ENCODE results near the gene SNRK.

The SNRK gene

DNA sequence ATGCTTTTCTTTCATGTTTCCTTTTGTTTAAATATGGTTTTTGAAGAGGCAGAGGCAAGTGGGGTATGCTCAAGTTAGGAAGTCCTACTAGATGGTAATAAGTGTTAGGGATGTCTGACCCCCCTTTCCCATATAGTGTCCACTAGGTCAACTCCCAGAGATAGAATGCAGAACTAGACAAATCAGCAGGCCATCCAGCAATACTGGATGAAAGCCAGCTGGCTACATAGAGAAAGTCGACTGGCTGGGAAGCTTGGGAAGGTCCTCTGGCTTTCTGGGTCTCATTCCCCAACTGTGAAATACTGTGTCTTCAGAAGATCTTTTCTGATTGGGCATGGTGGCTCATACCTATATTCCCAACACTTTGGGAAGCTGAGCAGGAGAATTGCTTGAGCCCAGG, 113.8 kb downstream of the SNRK start:
- Histone ChIP-seq H3K9ac (ENCODE audit: low read length) (no peak overlapping the region), H3K4me3 (ENCODE audit: low read length) (no peak overlapping the region), H3K36me3 (ENCODE audit: control insufficient read depth, insufficient read depth, low read length) (no peaks in the 10 kb centered on the region), H3K4me1 (ENCODE audit: control insufficient read depth, insufficient read depth, low read length) (no peaks in the 10 kb centered on the region), H3K27me3 (ENCODE audit: control insufficient read depth, insufficient read depth, low read length) (no peaks in the 10 kb centered on the region), H3K27ac (ENCODE audit: low read depth, low read length) (no peak overlapping the region)
